Upper lobe of left lung (tissue), 4 donors: ENCODE data around the gene MBOAT1.

Source experiments
- CTCF ChIP-seq, 6 experiments: fragments of 450-650 bp in 4 of 6; fragments of 200-600 bp in 2 of 6; sonication (generic) in 2 of 6; IDR thresholded peaks; one replicate each; pipeline ENCODE4 v1.5.1; 2016 to 2019; ENCODE audit warnings: antibody characterized with exemption in 6 of 6
- EP300 ChIP-seq, 4 donors: sonication (generic); formaldehyde crosslinking; IDR thresholded peaks; one replicate each; pipeline ENCODE4 v1.5.1; 2017; ENCODE audit warnings: antibody characterized with exemption in 4 of 4, control low read depth in 2 of 4
- POLR2A ChIP-seq, 4 donors: fragments of 450-650 bp; IDR thresholded peaks; one replicate each; pipeline ENCODE4 v1.5.1; 2016 to 2017; ENCODE audit warnings: antibody characterized with exemption in 4 of 4, mild to moderate bottlenecking in 2 of 4
- POLR2AphosphoS5 ChIP-seq, 2 donors: sonication (generic); formaldehyde crosslinking; IDR thresholded peaks; one replicate each; pipeline ENCODE4 v1.5.1; 2017; ENCODE audit warnings: antibody characterized with exemption in 2 of 2

GRCh38 chr6:20115246-20115980, 96.9 kb downstream of the MBOAT1 start:
- TF ChIP-seq CTCF (IDR thresholded peaks at IDR 0.05) (no peak), EP300 (IDR thresholded peaks at IDR 0.05) (no peak), POLR2A (IDR thresholded peaks at IDR 0.05) (no peak), POLR2AphosphoS5 (IDR thresholded peaks at IDR 0.05) (no peak)
